HG03460 (cell line): ENCODE data around the gene FER.

Experiments used
- ATAC-seq: cut with Tn5 transposase; IDR thresholded peaks from one replicate; pipeline ENCODE4 v1.9.1; 2021; ENCODE audit not compliant: unreplicated experiment

Gene FER

DNA sequence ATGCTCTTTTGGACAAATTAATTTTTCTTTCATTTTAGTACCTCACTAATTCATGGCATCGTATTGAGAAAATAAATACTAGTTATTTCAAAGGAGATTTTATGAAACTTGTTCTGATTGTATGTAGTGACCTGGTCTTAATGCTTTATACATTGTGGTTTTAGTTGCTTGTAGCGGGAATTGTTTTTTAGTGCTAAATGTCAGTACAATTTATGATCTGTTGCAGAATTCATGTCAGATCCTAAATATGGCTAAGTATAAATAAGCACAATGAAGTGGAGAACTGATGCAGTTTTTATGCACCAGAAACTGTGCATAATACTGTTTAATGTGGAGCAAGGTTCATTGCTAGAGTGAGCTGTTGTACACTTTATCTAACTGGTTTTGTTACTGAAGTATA lies 353.3 kb downstream of the FER start:
- ATAC-seq = no peak

DNA sequence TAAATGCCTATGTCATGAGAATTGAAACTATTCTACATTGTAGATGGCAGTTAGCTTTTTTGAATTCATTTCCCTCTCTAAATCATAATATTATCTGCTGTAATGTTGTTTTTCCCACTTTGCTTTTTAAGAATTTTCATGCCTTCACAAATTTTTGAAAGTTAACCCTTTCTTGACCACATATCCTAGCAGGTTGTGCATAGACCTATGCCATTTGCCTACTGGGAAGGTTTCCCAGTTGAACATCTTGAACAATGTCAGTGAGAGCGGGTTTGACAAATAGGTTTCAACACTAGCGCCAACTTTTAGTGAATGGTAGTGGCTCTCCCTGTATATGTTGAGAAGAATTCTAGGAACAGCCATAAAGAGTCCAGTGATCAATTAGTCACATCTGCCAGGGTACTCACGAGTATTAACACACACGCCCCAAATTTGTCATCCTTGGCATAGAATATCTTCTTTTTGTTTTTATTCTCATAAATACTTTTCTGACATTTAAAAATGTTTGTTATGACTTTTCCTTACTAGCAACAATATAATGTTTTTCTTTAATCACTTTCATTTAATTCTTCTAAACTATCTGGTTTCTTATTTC lies 354.5 kb downstream of the FER start:
- ATAC-seq = no peak

DNA sequence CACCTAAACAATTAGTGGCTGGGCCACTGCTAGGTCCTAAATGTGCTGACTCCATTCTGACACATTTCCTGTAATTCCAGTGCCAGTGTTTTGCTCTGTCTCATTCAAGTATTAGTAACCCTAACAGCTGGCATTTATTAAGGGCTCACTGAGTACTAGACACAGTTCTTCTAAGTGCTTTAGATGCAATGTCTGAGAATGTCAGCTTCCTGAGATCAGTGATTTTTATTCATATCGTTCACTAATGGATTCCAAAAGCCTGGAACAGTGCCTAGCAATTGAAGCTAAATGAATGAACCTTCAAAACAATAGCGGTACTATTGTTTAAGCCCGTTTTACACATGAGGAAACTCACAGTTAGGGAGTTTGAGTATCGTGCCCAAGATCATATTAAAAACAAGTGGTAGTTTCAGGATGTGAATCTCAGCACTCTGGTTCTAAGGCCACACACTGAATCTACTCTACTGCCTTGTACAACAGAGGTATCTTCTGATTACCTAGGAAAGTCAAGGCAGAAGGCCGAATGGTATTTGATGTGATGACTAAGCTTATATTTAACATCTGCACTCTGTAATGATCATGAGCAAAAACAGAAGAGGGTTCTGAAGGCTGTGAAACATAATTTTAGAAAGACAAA lies 358.1 kb downstream of the FER start:
- ATAC-seq = no peak

DNA sequence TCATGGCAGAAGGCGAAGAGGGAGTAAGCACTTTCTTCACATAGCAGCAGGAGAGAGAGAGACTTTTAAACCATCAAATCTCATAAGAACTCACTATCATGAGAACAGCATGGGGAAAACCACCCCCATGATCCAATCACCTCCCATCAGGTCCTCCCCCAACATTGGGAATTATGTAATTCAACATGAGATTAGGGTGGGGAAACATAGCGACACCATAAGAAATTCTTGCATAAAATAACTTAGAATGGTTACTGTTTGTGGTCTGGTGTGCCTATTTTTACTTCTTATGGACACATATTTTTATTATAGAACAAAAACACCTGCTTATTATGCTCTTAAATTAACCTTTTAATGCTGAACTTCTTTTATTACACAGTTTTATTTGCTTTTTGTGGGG lies 364.0 kb downstream of the FER start:
- ATAC-seq = no peak

DNA sequence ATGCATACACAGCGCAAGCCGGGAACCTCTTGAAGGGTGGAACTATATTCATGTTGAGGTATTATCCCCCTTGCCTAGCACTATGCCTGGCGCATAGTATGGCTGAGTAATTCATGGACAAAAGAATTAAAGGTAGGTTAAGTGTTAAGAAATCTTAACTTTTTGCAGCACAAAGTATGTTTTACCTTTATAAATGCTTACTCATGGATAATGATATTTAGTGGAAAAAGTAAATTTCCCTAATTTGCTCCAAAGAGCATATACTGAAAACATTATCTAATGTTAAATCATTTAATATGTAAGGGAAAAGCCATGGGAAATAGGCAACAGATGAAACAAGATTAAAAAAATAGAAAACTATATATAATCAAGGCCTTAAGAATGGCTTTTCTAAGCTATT lies 365.9 kb downstream of the FER start:
- ATAC-seq = no peak

DNA sequence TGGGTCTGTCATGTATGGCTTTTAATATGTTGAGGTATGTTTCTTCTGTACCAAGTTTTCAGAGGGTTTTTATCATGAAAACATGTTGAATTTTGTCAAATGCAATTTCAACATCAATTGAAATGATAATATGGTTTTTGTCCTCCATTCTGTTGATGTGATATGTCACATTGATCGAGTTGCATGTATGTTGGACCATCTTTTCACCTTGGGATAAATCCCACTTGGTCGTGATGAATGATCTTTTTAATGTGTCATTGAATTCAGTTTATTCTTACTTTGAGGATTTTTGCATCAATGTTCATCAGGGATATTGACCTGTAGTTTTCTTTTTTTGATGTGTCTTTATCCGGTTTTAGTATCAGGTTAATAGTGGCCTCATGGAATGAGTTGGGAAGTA lies 373.5 kb downstream of the FER start:
- ATAC-seq = no peak

DNA sequence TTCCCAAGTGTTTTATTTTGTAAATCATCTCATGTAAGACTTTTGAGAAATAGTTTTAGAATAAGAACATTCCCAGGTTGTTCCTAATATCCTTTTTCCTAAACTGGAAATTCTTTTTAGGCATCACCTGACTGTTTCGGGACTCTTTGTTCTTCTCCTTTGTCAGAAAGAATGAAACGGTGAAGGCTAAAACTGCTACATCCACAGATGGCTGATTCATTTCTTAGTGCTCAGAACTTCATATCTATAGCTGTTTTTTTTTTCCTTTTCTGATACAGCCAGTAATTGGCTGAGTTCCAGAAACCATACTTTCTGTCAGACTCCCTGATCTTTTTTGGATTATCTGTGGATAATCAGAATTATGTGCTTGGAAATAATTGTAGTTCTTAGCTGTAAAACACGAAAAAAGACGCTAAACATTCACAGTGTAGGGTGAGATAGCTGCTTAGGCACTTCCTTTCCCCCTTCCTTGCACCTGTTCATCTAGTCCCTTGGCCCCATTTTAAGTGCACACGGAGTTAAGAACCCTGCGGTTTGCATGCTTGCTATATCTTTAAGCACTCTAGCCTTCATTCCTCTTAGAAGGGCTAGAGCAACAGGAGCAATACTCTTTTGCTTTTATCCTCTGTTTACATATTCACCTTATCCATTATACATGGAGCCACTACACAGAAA lies 378.2 kb downstream of the FER start:
- no peak for ATAC-seq

DNA sequence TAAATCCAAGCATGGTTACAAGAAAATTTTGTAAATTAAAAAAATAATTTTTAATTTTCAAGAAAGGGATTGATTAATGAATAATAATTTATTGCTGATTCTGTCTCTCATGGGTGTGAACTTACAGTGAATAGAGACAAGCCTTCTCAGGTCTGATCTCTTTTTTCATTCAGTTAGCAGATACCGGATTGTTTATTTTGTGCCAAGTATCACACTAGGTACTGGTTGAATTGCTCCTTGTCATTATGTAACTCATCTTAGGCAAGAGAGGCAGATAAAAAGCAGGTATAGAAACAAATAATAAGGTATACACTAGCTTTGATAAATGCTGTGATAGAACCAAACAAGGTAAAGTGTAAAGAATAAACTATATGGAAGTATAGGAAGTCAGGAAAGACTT lies 378.8 kb downstream of the FER start:
- ATAC-seq = no peak

DNA sequence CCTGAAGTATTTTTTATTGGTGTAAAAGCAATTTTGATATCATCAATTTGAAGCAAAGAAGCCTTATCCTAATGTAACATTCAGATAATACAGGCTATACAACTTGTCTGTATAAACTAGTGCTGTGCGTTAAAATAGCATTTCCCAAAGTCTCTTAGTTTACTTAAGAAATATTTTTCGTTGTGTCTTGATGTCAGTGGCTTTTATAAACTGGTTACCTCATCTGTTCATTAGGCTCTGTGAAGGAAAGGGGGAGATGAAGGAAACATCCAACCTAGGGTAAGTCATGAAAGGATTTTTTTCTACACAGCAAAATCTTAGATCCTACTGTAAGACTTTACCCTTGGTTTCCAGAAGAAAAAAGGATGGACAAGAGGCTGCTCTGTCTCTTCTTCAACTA lies 389.2 kb downstream of the FER start:
- no peak for ATAC-seq

DNA sequence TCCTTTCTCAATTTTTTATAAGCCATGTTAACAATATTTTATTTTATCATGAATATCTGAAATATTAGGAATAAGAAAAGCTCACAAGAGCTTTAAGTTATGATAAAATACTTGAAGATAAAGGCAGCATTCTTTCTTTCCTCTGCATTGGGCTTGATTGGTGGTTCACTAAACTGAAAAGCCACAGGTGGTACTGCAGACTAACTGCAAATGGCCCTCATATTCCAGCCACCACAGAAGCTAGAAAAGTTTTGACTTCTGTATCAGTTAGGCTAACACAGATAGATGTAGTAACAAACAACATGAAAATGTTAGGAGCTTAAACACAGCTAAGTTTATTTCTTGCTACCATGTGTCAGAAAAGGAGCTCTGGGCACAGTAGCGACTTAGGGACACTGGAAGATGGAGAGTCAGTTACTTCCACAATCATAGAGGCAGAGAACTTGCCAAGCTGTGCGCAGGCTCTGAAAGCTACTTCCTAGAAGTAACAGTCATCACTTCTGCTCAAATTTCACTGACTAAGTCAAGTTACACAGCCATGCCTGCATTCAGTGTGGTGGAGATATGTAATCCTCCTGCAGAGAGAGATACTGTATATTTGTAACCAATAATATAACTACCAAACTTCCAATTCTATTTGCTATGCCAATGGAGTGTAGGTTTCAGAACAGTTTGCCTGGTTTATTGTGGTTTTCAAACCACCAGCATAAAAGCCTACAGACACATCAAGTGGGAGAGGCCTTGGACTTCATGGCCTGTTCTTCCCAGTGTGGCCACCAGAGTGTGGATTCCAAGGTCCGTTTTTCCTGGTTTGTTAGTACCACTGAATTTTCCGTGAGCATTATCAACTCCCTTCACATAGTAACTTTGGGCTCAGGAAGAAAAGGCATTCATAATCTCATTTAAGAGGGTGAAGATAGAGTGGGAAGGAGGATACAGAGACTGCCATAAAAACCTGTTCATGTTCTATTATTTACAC lies 393.8 kb downstream of the FER start:
- ATAC-seq = no peak

DNA sequence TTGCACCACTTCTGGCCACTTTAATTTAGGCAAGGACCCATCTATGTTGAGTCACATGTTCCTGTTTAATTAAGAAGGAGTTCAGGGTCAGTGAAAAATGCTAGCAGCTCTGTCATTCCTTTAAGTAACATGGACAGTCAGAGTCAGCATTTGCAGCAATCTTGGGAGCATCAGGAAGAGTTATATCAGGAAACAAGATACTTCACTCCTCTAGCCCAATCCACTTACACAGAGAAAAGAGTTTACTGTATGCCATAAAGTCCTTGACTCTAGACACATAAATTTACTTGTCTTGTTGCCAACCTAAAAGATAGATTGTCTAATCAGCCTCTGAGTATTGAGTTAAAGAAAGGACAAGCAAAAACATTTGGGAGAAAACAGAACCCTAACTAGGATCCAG lies 395.3 kb downstream of the FER start:
- ATAC-seq = no peak

DNA sequence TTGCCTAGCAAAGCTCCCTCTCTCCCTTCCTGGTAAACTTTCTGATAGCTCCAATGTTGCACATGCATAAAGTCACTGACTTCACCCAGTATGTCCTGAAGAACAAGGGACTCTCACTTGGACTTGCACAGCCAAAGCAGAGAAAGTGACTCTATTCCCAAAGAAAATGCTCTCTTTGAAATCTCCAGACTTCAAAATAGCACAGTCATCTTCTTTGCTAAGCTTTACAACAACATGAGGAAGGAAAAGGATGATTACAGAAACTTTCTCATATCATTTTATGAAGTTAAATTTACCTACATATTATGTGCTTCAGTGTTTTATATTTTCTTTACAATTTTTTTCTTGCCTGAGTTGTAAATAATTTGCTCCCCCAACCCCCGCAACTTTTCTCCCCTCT lies 397.4 kb downstream of the FER start:
- ATAC-seq = no peak

DNA sequence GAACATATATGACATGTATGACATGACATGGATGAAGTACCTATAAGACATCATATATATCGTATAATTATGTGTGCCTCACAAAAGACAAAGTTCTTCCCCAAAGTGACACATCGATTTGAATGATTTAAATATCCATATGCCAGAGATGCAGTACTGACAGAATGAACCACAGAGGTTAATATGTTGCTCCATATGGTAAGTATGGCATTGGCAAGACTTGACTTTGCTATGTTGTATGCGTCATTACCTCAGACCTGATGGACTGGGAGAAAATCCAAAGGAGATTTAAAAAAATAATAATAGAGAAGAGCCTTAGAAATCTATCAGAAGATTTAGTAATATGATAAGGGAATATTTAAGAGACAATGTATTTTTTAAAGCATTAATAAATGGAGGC lies 398.9 kb downstream of the FER start:
- no peak for ATAC-seq

DNA sequence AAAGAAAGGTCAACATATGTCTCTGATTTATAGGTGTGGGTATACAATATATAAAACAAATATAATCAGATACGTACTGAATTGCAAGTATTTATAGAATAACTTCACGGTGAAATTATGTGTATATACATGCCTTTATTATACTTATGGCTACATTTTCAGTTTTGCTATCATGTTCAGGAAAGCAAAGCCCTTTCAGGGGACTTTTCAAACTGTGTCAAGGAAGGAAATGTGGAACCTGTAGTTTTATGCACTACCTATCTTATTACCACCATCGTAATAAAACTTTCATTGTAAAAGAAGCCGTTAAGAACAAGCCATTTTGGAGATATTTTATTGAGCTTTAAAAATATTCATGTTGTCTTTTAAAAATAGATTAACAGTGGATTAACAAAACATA lies 404.9 kb downstream of the FER start:
- ATAC-seq = no peak

DNA sequence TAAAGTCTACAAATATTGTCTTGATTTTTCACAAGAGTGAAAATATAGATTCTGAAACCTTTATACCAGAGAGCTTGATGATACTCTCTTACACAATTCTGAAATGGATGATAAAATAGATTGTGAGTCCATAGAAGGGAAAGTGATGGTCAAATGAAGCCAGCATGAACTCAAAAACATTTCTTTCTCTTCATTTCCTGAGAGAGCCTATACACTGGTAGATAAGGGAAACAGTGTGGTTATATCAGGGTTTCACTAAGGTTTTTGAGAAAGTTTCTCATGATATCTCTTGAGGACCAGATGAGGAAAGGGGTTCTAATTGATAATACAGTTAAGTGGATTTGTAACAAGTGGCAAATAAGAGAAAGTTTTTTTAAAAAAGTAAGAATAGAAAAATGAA lies 407.9 kb downstream of the FER start:
- ATAC-seq = peak; percentile 74

DNA sequence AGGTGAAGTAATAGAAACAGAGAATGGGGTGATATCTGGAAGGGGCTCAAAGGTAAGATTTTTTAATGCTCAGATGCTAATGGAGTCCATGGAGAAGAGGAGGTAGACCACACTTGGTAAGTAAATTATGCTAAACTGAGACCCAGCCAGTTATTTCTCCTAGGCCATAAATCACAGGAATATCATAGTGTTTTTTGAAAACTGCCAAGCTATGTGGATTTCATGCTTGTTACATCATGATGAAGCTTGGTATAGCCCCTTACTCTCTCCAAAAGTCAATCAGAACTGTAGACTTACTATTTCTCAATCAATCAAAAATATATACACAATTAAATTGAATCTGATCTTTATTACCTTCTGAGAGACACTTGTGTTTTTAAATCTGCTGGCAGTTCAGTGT lies 409.2 kb downstream of the FER start:
- ATAC-seq = no peak

DNA sequence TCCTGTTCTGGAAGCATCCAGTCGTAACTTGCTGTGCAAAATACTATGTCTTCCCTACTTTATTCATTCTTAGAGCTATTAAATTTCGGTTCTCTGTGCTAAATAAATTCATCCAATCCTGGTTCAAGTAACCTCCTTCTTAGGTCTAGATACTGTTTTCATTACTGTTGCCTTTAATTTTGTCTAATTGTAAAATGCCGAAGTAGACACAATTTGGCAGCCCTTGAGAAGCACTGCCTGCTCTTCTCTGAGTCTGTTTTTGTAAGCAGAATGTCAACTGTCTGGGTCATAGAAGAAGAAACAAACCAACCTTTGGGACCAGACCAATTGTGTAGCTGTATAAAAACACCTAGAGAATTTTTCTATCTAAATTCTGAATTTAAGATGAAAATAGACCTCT lies 412.8 kb downstream of the FER start:
- no peak for ATAC-seq

DNA sequence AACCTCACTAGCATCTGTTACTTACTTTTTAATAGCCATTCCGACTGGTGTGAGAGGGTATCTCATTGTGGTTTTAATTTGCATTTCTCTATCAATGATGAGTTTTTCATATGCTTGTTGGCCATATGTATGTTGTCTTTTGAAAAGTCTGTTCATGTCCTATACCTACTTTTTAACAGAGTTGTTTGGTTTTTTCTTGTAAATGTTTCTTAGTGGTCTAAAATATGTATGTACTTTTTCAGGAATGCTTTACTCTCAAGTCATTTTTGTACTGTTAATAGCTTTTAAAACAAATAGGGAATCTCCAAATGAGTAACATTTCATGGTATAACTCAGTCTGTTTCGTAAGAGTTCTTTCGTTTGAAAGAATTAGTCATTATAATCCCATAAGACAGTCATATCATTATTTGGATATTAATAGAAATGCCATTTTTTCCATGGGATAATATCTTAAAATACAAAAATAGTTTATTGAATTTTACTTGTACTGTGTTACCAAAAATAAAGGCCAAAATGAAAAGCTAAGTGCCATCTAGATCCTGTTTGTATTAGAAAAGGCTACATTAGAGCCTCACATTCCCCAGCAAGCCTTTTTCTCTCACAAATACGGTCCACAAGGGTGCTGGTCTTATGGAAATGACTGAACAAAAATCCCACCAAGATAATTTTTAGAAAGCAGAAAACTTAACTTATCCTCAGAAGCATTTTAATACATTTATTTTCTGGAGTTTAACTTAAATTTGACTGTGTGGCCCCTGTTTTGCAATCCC lies 414.4 kb downstream of the FER start:
- ATAC-seq = peak; percentile 69

DNA sequence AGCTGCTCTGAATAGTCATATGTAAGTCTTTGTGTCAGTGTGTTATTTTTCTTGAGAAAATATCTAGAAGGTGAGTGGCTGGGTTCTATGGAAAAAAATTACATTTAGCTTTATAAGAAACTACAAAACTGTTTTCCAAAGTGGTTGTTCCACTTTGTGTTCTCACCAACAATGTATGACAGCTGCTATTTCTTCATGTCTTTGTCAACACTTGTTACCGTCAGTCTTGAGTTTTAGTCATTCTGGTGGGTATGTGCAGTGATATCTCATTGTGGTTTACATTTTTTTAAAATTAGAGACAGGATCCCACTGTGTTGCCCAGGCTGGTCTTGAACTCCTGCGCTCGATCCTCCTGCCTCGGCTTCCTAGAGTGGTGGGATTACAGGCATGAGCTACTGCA lies 415.6 kb downstream of the FER start:
- ATAC-seq = no peak

DNA sequence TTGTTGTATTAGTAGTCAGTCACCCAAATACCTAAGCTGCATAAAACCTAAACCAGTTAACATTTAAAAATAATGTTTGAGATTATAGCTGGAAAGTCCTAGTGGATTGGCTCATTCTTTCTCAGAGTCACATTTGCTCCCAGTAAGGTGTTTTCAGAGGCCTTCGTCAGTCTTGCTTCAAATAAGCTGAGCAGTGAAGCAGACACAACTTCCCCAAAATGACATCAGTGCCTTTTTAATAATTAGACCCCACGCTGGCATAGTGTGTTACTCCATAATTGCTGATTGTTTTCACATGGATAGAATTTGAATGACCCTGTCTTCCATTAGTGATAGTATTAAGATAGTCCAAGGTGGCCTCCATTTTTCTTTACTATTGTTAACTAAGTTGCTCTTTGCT lies 416.3 kb downstream of the FER start:
- no peak for ATAC-seq

DNA sequence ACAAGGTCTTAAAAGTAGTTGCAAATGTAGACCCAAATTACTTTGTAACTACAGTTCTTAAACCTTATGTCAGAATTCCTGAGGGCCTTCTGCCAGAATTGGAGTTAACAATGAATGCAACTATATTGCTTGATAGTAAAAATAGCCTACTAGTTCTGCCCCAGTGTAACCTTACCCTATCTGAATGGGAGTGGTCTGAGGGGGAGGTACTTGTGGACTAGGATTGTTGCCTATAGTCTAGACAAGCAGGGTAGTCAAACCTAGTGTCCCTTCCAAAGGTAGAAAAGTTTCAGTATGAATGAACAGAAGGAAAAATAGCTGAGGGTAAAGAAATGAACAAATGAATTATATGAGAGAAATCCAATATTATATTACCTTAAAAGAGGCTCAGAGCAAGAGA lies 419.9 kb downstream of the FER start:
- no peak for ATAC-seq
